OCI-LY7 (cell line): ENCODE results near the gene OSBPL3.

ENCODE experiments used
- EZH2phosphoT487 ChIP-seq: fragments of 200-600 bp; sonication (generic); IDR thresholded peaks from 2 replicates; pipeline ENCODE4 v1.6.1; 2018; ENCODE audit warnings: low read depth, borderline replicate concordance, mild to moderate bottlenecking, mixed run types, antibody characterized with exemption, low read length, moderate library complexity, mixed read lengths
- TF ChIP-seq, protein P1 (sequence below): fragments of 200-600 bp; sonication (generic); conservative IDR thresholded peaks from 2 replicates; pipeline ENCODE4 v1.5.1; 2014; ENCODE audit warnings: mild to moderate bottlenecking, antibody characterized with exemption, low read length, moderate library complexity, mixed read lengths

DNA sequence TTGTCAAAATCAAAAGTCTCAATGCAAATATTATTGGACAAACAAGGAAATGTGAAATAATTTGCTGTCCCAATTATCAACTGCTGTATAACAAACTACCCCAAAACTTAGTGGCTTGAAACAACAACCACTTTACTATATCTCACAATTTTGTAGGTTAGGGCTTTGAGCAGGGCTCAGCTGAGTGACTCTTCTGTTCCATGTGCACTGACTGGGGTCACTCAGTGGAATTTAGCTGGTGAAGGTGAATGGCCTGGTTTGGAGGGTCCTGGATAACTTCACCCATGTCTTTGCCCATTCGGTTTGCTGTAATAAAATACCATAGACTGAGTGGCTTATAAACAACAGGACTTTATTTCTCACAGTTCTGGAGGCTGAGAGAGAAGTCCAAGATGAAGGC lies 219.0 kb downstream of the OSBPL3 start:
- TF ChIP-seq, protein P1, sequence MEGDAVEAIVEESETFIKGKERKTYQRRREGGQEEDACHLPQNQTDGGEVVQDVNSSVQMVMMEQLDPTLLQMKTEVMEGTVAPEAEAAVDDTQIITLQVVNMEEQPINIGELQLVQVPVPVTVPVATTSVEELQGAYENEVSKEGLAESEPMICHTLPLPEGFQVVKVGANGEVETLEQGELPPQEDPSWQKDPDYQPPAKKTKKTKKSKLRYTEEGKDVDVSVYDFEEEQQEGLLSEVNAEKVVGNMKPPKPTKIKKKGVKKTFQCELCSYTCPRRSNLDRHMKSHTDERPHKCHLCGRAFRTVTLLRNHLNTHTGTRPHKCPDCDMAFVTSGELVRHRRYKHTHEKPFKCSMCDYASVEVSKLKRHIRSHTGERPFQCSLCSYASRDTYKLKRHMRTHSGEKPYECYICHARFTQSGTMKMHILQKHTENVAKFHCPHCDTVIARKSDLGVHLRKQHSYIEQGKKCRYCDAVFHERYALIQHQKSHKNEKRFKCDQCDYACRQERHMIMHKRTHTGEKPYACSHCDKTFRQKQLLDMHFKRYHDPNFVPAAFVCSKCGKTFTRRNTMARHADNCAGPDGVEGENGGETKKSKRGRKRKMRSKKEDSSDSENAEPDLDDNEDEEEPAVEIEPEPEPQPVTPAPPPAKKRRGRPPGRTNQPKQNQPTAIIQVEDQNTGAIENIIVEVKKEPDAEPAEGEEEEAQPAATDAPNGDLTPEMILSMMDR = no peak
- TF ChIP-seq EZH2phosphoT487 = no peak
